Stomach (tissue), 9 donors: ENCODE results near the gene FTO. TPM values are rescaled to one million over a fixed set of nuclear protein-coding genes. Genes with fewer than 3 reads are reported as not detected.

ENCODE experiments used
- DNase-seq, 2 donors: peaks; one replicate each; pipeline versions ENCODE4 v3.0.0 to v3.0.0-alpha.2; 2013 to 2019
- H3K27ac ChIP-seq, 5 donors: fragments of 200-600 bp in 4 of 5; sonication (generic) in 4 of 5; one replicate each; pipeline ENCODE4 v1.5.1; 2013 to 2019; ENCODE audit warnings: mild to moderate bottlenecking in 1 of 5, moderate library complexity in 1 of 5
- H3K27me3 ChIP-seq, 3 donors: fragments of 200-600 bp; sonication (generic); one replicate each; pipeline ENCODE4 v1.5.1; 2017 to 2019; ENCODE audit warnings: mixed run types in 1 of 3
- H3K36me3 ChIP-seq, 4 donors: fragments of 200-600 bp; sonication (generic); 1 replicate in 3 of 4; 2 replicates in 1 of 4; pipeline ENCODE4 v1.5.1; 2016 to 2019
- H3K4me1 ChIP-seq, 4 donors: fragments of 200-600 bp; sonication (generic); one replicate each; pipeline ENCODE4 v1.5.1; 2016 to 2019
- H3K4me3 ChIP-seq, 4 donors: fragments of 200-600 bp; sonication (generic) in 3 of 4; one replicate each; pipeline ENCODE4 v1.5.1; 2016 to 2019; ENCODE audit warnings: mild to moderate bottlenecking in 1 of 4
- H3K9me3 ChIP-seq, 4 donors: fragments of 200-600 bp; sonication (generic); one replicate each; pipeline ENCODE4 v1.5.1; 2016 to 2019
- CTCF ChIP-seq, 7 experiments: fragments of 450-650 bp in 4 of 7; fragments of 200-600 bp in 3 of 7; sonication (generic) in 3 of 7; IDR thresholded peaks; one replicate each; pipeline ENCODE4 v1.5.1; 2016 to 2019; ENCODE audit warnings: antibody characterized with exemption in 7 of 7, control low read depth in 2 of 7, mild to moderate bottlenecking in 1 of 7
- EP300 ChIP-seq: sonication (generic); formaldehyde crosslinking; IDR thresholded peaks from one replicate; pipeline ENCODE4 v1.6.1; 2017; ENCODE audit warnings: antibody characterized with exemption
- POLR2A ChIP-seq, 4 donors: fragments of 450-650 bp; IDR thresholded peaks; one replicate each; pipeline ENCODE4 v1.6.1; 2016; ENCODE audit warnings: antibody characterized with exemption in 4 of 4, control low read depth in 2 of 4, mild to moderate bottlenecking in 1 of 4, moderate library complexity in 1 of 4
- POLR2AphosphoS5 ChIP-seq, 3 donors: sonication (generic); formaldehyde crosslinking; IDR thresholded peaks; one replicate each; pipeline ENCODE4 v1.6.1; 2016; ENCODE audit warnings: antibody characterized with exemption in 3 of 3
- WGBS, 5 donors: extraction: QIAGEN DNeasy Blood & Tissue Kit in 3 of 5; methylation state at CpG; one replicate each; pipeline versions ENCODE4 v1.1.5 to v1.1.7; 2013 to 2018; 5-methylcytosine and 5-hydroxymethylcytosine counted together
- intact Hi-C: fragments of 100-400 bp; cut with DNase I; formaldehyde crosslinking; loops from one replicate; pipeline ENCODE4 v1.15.1; 2023; ENCODE audit warnings: low total_unique reads
- polyA plus RNA-seq, 3 donors: library from polyadenylated mRNA; stranded (reverse); fragments of 200-250 nt; gene quantifications; one replicate each; pipeline ENCODE4 v1.2.3, GENCODE V29; 2013
- total RNA-seq, 5 donors: library from RNA; depleted of rRNA; stranded (reverse); fragments of >200 nt; gene quantifications; one replicate each; pipeline versions ENCODE4 v1.1.0 to v1.2.3, GENCODE V29; 2014 to 2016
- donor health status: healthy with polysubstance abuse.
- donor health status: Bipolar disorder and iron deficiency.
- donor health status: healthy.

FTO gene
- total and polyA plus RNA-seq, 8 donors: 9.3 to 88.7 (median 24.6) TPM

GRCh38 chr16:54175169-54175551 is 471.2 kb downstream of the FTO start:
- H3K9me3 ChIP-seq: no peaks in the 10 kb centered on the region
- WGBS, 5 donors: 54 to 71% (median 69%) methylated on average over 9 of the region's 9 CpGs
- peak in 1 of 2 donors; percentile 20 for DNase-seq
- no peak overlapping the region for H3K4me3 ChIP-seq
- H3K27ac ChIP-seq: no peak overlapping the region
- intact Hi-C loops: no loop called here
- peaks cover 0 to 18% (median 0%) of the 10 kb centered on the region in 3 donors for H3K27me3 ChIP-seq
- TF ChIP-seq POLR2AphosphoS5 (IDR thresholded peaks at IDR 0.05) (no peak), POLR2A (IDR thresholded peaks at IDR 0.05) (no peak), EP300 (no peak), CTCF (IDR thresholded peaks at IDR 0.05) (no peak)
- peaks cover 5 to 36% (median 20%) of the 10 kb centered on the region in 4 donors for H3K4me1 ChIP-seq
- H3K36me3 ChIP-seq: no peaks in the 10 kb centered on the region

GRCh38 chr16:54175552-54176375 is 471.8 kb downstream of the FTO start:
- H3K4me3 ChIP-seq: no peak overlapping the region
- no peak overlapping the region for H3K27ac ChIP-seq
- intact Hi-C loops: no loop called here
- TF ChIP-seq EP300 (no peak), CTCF (IDR thresholded peaks at IDR 0.05) (no peak), POLR2A (IDR thresholded peaks at IDR 0.05) (no peak), POLR2AphosphoS5 (IDR thresholded peaks at IDR 0.05) (no peak)
- H3K4me1 ChIP-seq: peaks cover 5 to 36% (median 20%) of the 10 kb centered on the region in 4 donors
- H3K36me3 ChIP-seq: no peaks in the 10 kb centered on the region
- peaks cover 0 to 18% (median 0%) of the 10 kb centered on the region in 3 donors for H3K27me3 ChIP-seq
- H3K9me3 ChIP-seq: no peaks in the 10 kb centered on the region
- 32 to 46% (median 39%) methylated on average over 19 of the region's 19 CpGs for WGBS, 5 donors
- no peak for DNase-seq

GRCh38 chr16:54176376-54176901 is 472.5 kb downstream of the FTO start:
- Histone ChIP-seq H3K27ac (no peak overlapping the region), H3K9me3 (no peaks in the 10 kb centered on the region), H3K36me3 (no peaks in the 10 kb centered on the region), H3K27me3 (peaks cover 0 to 18% (median 0%) of the 10 kb centered on the region in 3 donors), H3K4me3 (no peak overlapping the region), H3K4me1 (peaks cover 5 to 36% (median 20%) of the 10 kb centered on the region in 4 donors)
- intact Hi-C loops: no loop called here
- 14 to 26% (median 24%) methylated on average over 19 of the region's 19 CpGs for WGBS, 5 donors
- TF ChIP-seq EP300 (no peak), CTCF (IDR thresholded peaks at IDR 0.05) (no peak), POLR2AphosphoS5 (IDR thresholded peaks at IDR 0.05) (no peak), POLR2A (IDR thresholded peaks at IDR 0.05) (no peak)
- peak; percentile 53 to 58 for DNase-seq

GRCh38 chr16:54177052-54177861 is 473.3 kb downstream of the FTO start:
- intact Hi-C loops: no loop called here
- 93 to 97% (median 96%) methylated on average over 26 of the region's 26 CpGs for WGBS, 5 donors
- H3K27ac ChIP-seq: no peak overlapping the region
- TF ChIP-seq POLR2A (IDR thresholded peaks at IDR 0.05) (no peak), EP300 (no peak), CTCF (IDR thresholded peaks at IDR 0.05) (no peak), POLR2AphosphoS5 (IDR thresholded peaks at IDR 0.05) (no peak)
- peaks cover 5 to 30% (median 17%) of the 10 kb centered on the region in 4 donors for H3K4me1 ChIP-seq
- H3K4me3 ChIP-seq: no peak overlapping the region
- no peaks in the 10 kb centered on the region for H3K36me3 ChIP-seq
- peaks cover 0 to 11% (median 0%) of the 10 kb centered on the region in 3 donors for H3K27me3 ChIP-seq
- H3K9me3 ChIP-seq: no peaks in the 10 kb centered on the region
- DNase-seq: no peak
